Fibroblast of skin of abdomen (primary cell): ENCODE results near the gene RPS27.
A peak's percentile ranks its signal among the peaks of the same experiment; 100 is the strongest.
"Not testable (repeated sequence)": the region's sequence is repeated elsewhere in the genome, so short reads cannot be mapped to it uniquely, and the experiment has no call there.

Source experiments
- DNase-seq: peaks from one replicate; pipeline ENCODE4 v3.0.0-alpha.2; 2013

The RPS27 gene

DNA sequence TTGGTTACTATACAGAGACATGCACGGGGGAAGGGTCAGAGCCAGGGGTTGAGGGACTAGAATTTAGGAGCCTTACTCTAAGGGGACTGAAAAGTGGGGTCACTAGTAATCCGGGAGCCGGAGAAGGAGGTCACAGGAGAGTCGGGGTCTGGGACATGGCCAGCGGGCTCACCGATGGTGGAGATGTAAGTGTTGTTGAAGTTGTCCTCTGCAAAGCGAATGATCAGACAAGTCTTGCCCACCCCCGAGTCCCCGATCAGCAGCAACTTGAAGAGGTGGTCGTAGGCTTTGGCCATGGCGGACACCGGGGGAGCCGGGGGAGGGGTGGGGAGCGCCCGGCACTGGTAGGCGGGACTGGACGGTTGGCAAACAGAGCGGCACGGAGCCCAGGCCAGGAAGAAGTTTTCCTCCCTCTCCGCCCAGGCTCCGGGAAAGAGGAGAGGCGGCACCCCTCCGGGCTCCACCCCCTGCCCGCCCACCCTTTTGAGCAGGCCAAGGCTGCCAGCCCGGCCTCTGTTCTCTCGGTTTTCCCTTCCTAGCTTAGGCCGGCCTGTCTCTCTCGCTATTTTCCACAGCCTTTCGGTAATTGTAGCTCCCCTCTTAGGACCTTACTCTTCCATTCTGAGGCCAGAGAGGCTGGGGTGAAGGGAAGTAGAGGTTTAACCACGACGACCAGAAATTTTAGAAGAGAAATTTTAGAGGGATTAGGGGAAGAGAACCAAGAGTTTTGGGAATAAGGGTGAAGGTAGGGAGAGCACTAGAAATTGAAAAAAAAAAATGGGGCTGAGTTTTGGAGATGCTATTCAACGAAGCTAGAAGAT, 4.4 kb upstream of the RPS27 start, which contains the start of gene RAB13:
RAB13 (minus strand) TSS at position 399 of the 821 bp plus-strand sequence; CDS start at position 296, 103 bp downstream.
- DNase-seq, result peak; percentile 86

DNA sequence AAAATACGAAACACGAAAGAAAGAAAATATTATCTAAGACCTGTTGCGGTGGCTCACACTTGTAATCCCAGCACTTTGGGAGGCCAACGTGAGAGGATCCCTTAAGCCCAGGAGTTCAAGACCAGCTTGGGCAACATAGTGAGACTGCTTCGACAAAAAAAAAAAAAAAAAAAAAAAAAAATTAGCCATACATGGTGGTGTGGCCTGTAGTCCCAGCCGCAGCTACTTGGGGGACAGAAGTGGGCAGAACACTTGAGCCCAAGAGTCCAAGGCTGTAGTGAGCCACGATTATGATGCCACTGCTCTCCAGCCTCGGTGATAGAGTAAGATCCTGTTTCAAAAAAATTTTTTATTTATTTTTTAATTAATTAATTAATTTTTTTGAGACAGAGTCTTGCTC, 2.9 kb upstream of the RPS27 start:
- DNase-seq, result no peak

DNA sequence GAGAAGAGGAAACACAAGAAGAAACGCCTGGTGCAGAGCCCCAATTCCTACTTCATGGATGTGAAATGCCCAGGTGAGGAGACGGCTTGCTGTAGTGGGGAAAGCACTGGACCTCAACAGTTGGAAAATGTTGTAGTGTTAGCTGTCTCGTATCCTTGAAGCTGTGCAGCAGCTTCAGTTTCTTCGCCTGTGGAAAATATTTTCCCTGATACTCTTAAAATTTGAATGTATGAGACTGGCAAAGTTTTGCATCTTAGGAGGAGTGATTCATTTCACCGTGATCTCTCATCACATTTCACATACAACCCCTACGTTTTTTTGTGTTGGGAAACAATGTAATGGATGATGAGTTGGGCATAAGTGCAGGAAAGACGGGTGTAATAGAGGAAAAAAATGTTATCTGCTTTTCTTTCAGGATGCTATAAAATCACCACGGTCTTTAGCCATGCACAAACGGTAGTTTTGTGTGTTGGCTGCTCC, 629 bp downstream of the RPS27 start:
- no peak for DNase-seq

DNA sequence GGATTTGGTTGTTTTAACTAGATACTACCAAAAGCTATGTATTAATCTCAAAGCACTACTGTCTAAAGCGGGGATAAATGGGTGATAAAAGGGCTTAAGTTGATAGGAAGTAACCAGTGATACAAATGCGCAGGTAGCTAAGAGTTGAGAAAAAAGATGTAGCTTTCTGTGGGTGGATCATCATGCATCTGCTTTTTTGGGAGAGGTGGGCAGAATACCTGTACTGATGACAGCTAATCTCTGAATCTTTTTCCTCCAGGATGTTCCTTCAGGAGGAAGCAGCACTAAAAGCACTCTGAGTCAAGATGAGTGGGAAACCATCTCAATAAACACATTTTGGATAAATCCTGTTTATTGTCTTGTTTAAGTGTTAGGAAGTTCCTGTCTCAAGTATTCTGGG, 1.2 kb downstream of the RPS27 start:
- DNase-seq, result no peak

DNA sequence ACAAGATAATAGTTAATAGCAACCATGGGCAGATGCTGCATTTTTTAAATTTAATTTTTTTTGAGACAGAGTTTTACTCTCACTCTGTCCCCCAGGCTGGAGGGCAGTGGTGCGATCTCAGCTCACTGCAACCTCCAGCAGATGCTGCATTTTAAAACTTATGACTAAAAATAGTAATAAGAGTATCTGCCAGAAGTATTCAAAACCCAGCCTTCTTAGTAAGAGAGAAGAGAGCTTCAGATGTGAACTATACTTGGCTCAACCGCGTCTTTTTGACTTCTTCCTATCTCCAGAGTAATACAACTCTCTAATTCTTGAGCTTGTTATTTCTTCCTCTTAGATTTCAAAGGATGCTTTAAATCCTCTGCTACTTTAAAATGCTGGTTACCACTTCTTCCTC, 4.6 kb downstream of the RPS27 start:
- no peak for DNase-seq

DNA sequence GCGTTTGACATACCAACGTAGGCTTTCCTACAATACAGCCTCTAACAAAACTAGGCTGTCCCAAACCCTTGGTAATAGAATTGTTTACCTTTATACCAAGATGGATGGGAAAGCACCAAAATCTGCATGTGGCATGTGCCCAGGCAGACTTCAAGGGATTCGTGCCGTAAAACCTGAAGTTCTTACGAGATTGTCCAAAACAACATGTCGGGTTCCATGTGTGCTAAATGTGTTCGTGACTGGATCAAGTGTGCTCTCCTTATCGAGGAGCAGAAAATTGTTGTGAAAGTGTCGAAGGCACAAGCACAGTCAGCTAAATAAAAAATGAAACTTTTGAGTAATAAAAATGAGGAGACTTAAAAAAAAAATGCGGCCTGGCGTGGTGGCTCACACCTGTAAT, 5.1 kb downstream of the RPS27 start:
- DNase-seq, result no peak

DNA sequence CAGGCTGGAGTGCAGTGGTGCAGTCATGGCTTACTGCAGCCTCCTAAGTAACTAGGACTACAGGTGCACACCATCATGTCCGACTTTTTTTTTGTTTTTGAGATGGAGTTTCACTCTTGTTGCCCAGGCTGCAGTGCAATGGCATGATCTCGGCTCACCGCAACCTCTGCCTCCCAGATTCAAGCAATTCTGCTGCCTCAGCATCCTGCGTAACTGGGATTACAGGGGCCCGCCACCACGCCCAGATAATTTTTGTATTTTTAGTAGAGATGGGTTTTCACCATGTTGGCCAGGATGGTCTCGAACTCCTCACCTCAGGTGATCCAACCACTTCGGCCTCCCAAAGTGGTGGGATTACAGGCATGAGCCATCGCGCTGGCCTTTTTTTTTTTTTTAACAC, 6.3 kb downstream of the RPS27 start:
- DNase-seq, result not testable (repeated sequence)

DNA sequence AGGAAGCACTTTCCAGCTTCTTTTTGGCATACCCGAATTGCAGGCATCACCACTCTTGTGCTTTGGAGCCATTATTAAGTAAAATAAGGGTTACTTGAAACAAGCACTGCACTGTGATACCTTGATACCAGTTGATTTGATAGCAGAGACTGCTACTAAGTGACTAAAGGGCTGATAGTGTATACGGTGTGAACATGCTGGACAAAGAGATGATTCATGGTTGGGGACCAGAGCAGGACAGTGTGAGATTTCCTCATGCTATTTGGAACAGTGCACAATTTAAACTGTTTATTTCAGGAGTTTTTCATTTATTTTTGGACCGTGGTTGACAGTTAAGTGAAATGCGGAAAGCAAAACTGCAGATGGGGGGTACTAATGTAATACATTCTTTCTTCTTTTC, 9.9 kb downstream of the RPS27 start:
- DNase-seq, result no peak

DNA sequence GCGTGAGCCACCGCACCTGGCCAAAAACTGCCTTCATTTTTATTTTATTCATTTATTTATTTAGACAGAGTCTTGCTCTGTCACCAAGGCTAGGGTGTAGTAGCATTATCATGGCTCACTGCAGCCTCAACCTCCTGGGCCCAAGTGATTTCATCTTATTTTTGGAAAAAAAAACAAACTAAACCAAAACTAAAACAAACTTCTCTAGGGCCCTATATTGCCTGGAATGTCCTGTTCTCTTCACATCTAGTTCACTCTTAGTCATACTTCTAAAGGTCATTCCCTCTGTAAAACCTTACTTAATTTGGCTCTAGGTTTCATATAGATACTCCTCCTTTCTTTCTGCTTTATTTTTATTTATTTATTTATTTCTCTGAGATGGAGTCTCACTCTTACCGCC, 15.6 kb downstream of the RPS27 start:
- DNase-seq, result peak; percentile 12

DNA sequence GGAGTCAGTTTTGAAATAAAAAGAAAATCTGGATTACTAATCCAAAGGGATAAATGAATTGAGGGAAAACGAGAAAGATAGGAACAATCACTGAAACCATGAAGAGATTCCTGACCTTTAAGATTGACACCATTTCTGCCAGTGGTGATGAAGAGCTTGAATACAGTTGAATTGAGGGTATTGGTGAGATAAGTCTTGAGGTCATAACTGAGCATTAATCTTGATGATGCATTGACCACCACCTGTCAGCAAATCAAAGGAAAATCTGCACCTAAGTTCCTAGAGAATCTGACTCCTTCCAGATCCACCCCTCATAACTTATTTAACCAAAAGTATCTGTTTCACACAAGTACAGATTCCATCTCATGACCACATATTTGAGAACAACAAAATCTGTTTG, 21.6 kb downstream of the RPS27 start:
- DNase-seq, result no peak

DNA sequence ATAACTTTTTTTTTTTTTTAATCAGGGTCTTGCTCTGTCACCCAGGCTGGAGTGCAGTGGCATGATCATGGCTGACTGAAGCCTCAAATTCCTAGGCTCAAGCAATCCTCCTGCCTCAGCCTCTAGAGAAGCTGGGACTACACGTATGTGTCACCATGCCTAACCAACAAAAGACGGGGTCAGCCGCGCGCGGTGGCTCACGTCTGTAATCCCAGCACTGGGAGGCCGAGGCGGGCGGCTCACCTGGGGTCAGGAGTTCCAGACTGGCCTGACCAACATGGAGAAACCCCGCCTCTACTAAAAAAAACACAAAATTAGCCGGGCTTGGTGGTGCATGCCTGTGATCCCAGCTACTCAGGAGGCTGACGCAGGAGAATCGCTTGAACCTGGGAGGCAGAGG, 22.0 kb downstream of the RPS27 start:
- not testable (repeated sequence) for DNase-seq

DNA sequence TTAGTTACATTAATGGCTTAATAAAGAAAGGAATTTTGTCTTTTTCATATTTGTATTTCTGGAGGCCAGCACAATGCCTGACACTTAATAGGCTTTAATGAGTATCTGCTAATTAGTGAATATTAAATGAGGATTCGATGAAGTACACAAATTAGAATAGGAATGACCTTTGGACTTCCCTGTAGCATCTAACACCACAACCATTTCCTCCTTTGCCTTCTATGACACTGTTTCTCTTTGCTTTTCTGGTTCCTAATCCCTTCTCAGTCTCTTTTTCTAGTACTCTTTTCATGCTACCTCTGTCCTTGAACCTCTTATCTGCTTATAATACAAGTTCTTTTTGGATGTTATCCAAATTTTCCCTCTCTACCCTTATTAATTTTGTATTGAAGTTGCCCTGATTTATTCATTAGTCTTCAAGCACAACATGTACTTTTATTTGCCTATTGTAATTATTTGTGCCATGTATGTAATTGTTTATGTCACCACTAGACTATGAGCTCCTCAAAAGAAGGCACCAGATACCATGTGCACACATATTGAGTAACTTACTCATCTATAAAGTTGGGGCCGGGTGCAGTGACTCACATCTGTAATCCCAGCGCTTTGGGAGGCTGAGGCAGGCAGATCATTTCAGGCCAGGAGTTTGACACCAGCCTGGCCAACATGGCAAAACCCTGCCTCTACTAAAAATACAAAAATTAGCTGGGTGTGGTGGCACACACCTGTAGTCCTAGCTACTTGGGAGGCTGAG, 23.8 kb downstream of the RPS27 start:
- DNase-seq, result peak; percentile 45

DNA sequence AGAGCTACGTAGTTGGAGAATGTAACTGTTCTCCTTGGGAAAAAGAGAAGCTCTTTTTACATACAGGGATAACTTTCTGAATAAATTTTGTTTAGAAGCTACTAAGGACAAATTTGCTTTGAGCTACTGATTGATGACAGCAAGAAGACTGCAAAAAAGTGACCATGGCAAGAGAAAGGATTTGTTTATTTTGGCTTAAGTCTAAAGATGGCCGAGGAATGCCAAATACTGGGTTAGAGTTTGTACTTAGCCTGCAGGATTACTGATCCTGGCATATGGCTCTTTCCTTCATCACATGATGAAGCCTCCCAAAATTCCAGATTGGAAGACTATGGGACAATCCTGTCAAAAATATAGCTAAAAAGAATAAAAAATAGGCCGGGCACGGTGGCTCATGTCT, 28.7 kb downstream of the RPS27 start:
- DNase-seq, result no peak

DNA sequence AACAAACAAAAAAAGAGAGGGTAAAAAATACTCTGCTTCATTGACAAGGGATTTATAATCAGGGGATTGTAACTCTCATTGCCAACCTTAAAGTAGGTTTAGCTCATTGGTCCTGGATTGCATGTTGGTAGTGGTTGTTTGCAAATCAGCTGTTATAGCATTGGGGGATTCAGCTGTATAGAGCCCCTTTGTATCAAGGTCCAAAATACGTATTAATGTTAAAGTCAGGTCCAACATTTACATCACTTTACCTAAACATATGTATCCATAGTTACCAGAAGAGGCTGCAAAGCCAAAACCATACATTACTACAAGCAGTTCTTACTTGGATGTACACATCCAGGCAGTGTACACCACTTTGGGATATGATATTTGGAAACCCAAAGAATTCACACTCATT, 29.4 kb downstream of the RPS27 start:
- no peak for DNase-seq

DNA sequence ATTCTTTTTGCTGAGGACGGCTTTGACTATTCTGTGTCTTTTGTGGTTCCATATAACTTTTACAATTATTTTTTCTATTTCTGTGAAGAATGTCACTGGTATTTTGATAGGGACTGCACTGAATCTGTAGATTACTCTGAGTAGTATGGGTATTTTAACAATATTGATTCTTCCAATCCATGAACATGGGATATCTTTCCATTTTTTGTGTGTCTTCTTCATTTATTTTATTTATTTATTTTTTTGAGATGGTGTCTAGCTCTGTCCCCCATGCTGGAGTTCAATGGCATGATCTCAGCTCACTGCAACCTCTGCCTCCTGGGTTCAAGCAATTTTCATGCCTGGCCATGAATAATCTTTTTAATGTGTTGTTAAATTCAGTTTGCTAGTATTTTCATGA, 43.1 kb downstream of the RPS27 start:
- DNase-seq, result not testable (repeated sequence)
